HG03432 (cell line): Measurements from ENCODE around the gene OCSTAMP.

Experiments
- ATAC-seq: cut with Tn5 transposase; IDR thresholded peaks from one replicate; pipeline ENCODE4 v1.9.1; 2021; ENCODE audit warnings: mild to moderate bottlenecking, moderate library complexity; ENCODE audit not compliant: unreplicated experiment

OCSTAMP gene

GRCh38 chr20:46550461-46550860, at the start of gene OCSTAMP:
Gene OCSTAMP (minus strand): TSS chr20:46550654. CDS start chr20:46550560, 94 bp downstream.
- no peak for ATAC-seq

- ATAC-seq, result no peak
Observed at GRCh38 chr20:46599227-46599987, 49.0 kb upstream of the OCSTAMP start.

DNA sequence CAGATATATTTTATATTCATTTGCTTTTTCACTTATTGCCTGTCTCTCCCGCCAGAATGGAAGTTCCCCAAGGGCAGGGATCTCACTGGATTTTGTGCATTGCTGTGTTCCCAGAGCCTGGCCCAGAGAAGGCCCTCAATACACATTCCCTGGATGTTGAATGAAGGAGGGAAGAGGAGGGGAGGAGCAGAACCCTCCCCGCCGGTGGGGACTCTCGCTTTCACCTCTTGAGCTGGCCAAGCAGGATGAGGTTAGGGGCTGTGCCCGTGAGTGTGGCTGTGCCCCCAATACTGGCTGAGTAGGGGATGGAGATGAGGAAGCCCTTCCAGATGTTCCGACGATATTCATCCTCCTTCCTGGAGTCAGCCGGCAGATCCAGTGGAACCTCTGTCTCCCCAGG, 45.5 kb upstream of the OCSTAMP start:
- no peak for ATAC-seq

- no peak for ATAC-seq
Observed at GRCh38 chr20:46594725-46595124, 44.3 kb upstream of the OCSTAMP start.

DNA sequence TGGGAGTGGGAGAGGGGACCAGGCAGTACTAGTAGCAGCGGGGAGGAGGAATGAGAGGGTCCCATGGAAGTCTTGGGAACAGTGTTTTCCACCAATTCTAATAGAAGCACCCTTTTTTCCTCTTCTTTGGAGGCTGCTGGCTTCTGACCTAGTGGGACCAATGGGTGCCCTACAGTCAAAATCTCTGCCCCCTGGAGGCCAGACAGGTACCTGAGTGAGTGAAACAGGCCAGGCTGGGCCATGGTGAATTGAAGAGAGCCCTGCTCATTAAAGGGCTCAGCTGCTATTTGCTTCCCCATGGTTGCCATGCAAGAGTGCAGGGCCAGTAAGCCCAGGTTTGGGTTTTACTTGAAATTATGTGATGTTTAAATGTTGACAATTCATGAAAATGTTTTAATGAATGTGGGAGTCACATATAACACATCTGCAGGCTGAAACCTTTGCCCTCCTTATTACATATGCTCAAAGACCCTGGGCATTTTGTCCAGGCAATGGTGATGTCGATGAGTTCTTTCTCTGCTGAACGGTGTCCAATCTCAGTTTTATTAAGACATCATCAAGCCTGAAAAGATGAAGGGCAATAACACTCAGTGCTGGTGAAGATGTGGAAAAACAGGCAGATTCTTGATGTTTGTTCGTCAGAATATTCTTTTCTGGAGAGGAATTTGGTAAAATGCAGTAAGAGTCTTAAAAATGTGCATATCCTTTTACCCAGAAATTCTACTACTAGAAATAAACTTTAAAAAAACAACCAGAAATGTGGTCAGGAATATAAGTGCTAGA, 42.3 kb upstream of the OCSTAMP start:
- ATAC-seq, result no peak

DNA sequence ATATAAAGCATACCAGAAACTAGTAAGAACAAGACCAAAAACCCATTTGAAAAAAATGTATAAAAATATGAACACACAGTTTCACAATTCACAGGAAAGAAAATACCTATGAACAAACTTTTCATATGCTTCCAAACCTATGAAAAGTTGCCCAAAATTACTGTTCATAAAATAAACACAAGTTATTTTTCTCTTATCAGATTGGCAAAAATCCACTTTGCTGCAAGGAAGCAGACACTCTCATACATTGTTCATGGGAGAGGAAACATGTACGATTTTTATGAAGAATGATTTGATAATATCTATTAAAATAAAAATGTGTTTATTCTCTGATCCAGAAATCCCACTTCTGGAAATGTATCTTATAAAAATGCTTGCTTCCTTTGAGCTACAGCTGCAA, 40.0 kb upstream of the OCSTAMP start:
- no peak for ATAC-seq

DNA sequence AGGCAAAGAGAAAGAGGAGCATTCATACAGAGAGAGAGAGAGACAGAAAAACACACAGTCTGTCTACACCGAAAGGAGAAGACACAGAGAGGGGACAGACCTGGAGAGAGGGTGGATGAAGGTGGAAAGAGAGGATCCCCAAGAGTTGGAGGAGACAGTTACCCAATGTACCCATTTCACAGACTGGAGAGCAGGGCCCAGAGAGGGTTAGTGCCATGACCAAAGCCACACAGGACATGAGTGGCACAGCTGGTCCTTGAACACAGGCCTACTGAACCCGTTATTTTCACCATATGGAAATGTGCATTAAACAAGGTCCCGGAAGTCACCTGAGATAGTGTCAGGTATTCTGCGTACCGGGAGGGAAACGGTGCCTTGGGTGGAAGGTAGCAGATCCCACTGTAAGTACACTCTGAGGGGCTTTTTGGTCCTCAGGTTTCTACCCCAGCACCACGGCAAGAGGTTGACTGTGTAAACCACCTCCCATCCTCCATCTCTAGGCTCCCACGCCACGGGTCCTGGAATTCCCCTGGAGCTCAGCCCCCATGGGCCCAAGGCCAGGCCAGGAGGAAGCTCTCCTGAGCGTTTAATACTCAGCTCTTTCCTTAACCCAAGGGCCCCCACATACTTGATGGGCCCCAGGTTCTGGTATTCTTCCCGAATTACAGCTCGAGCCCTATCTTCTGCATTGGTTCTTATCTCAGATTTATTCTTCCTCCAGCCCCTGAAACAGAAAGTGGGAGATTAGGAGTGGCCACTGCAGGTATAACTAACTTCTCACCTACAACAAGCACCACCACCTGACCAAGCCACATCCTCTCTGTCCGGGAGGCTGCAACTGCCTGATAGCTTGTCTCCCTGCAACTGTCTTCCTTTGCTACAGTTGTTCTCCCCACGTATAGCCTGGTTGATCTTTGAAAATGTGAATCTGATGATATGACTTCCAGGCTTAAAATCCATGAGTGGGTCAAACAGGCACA, 38.4 kb upstream of the OCSTAMP start:
- ATAC-seq, result no peak

GRCh38 chr20:46587986-46588385, 37.5 kb upstream of the OCSTAMP start:
- ATAC-seq, result no peak

- ATAC-seq, result no peak
Observed at GRCh38 chr20:46586724-46587123, 36.3 kb upstream of the OCSTAMP start.

DNA sequence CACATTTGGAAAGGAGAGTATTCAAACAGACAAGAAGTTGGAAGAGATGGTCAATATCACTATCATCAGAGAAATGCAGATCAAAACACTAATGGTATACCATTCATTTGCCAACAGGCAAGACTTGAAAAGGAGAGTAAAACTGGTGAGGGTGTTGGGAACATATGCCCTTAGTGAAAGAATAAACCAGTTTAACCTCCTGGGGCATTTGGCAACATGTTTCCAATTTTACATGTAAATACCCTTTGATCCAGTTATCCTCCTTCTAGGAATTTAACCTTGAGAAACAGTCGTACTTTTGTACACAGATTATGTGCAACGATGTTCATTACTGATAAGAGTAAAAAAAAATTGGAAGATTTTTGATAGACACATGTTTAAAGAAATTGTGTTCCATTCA, 34.1 kb upstream of the OCSTAMP start:
- no peak for ATAC-seq

- ATAC-seq, result no peak
Observed at GRCh38 chr20:46583411-46584214, 33.2 kb upstream of the OCSTAMP start.

DNA sequence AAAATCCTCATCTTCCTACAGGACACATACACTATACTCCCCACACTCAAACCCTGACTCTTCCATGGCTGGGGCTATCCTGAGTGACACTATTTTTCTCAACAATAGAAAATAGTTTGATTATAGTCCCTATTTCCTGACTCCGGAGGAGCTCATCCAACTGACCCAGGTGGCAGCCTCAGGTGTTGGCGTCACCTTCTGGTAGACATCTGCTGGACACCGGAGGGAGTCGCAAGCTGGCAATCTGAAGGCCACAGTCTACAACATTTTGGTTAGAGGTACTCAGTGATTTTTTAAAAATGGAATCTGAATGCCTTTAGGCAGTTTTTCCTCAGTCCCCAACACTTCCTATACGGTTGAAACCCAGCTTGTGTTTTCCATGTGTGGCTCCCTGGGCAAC, 32.2 kb upstream of the OCSTAMP start:
- no peak for ATAC-seq

GRCh38 chr20:46581391-46581790, 30.9 kb upstream of the OCSTAMP start:
- no peak for ATAC-seq

GRCh38 chr20:46580613-46581205, 30.3 kb upstream of the OCSTAMP start:
- ATAC-seq, result no peak

- no peak for ATAC-seq
Observed at GRCh38 chr20:46578745-46579144, 28.3 kb upstream of the OCSTAMP start.

GRCh38 chr20:46576774-46577395, 26.4 kb upstream of the OCSTAMP start:
- no peak for ATAC-seq

DNA sequence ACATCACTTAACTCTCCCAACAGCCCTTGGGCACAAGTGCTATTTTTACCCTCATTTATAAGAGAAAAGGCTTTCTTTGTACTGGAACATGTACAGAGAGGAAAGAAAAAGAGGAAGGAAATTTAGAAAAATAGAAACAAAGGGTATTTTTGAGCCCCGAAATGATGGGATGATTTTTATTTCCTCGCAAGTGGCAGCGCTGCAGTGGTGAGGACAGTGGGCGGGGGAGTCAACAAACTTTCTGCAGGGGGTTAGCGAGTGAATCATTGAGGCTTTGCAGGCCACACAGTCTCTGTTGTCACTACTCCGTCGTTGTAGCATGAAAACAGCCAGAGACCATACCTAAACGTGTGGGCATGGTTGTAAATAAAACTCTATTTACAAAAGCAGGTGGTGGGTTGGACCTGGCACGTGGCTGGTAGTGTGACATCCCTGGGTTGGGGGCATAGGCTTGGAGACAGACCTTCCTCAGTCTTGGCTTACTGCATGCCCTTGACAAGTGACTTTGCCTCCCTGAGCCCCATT, 25.5 kb upstream of the OCSTAMP start:
- ATAC-seq, result no peak

- no peak for ATAC-seq
Observed at GRCh38 chr20:46575394-46575793, 24.9 kb upstream of the OCSTAMP start.
